Ascending aorta (tissue), 2 donors: ENCODE measurements around the gene NAMPT. TPM values are rescaled to one million over a fixed set of nuclear protein-coding genes. Genes with fewer than 3 reads are reported as not detected.
"Not testable (repeated sequence)": the region's sequence is repeated elsewhere in the genome, so short reads cannot be mapped to it uniquely, and the experiment has no call there.

Experiments
- DNase-seq, 2 donors: peaks; one replicate each; pipeline ENCODE4 v3.0.0-alpha.2; 2019; ENCODE audit warnings: low spot score in 2 of 2
- H3K27ac ChIP-seq, 2 donors: fragments of 200-600 bp; sonication (generic); one replicate each; pipeline ENCODE4 v1.5.1; 2016 to 2017; ENCODE audit warnings: mild to moderate bottlenecking in 1 of 2
- H3K27me3 ChIP-seq: fragments of 200-600 bp; sonication (generic); one replicate; pipeline ENCODE4 v1.5.1; 2017
- H3K36me3 ChIP-seq, 2 donors: fragments of 200-600 bp; sonication (generic); one replicate each; pipeline ENCODE4 v1.5.1; 2016
- H3K4me1 ChIP-seq, 2 donors: fragments of 200-600 bp; sonication (generic); one replicate each; pipeline ENCODE4 v1.5.1; 2016 to 2017; ENCODE audit warnings: mild to moderate bottlenecking in 1 of 2
- H3K4me3 ChIP-seq, 2 donors: fragments of 200-600 bp; sonication (generic); one replicate each; pipeline ENCODE4 v1.5.1; 2016 to 2017; ENCODE audit warnings: mild to moderate bottlenecking in 1 of 2
- H3K9me3 ChIP-seq, 2 donors: fragments of 200-600 bp; sonication (generic); one replicate each; pipeline ENCODE4 v1.5.1; 2016
- CTCF ChIP-seq, 3 experiments: fragments of 200-600 bp in 2 of 3; fragments of 450-650 bp in 1 of 3; sonication (generic) in 2 of 3; IDR thresholded peaks; one replicate each; pipeline ENCODE4 v1.5.1; 2016 to 2019; ENCODE audit warnings: antibody characterized with exemption in 3 of 3, mild to moderate bottlenecking in 1 of 3, moderate library complexity in 1 of 3
- intact Hi-C: fragments of 100-400 bp; cut with DNase I; formaldehyde crosslinking; loops from one replicate; pipeline ENCODE4 v1.15.1; 2023
- total RNA-seq: library from RNA; depleted of rRNA; stranded (reverse); fragments of >200 nt; gene quantifications from one replicate; pipeline ENCODE4 v1.1.0, GENCODE V29; 2016

The NAMPT gene
- total RNA-seq, 1 donor from 2014 or later: 128 TPM

- no peaks in the 10 kb centered on the region for H3K36me3 ChIP-seq
- no peaks in the 10 kb centered on the region for H3K27me3 ChIP-seq
- H3K27ac ChIP-seq: peak overlapping the region; percentile 78 to 79
- TF ChIP-seq CTCF (IDR thresholded peaks at IDR 0.05): no peak
- H3K9me3 ChIP-seq: no peaks in the 10 kb centered on the region
- peak; percentile 18 to 86 for DNase-seq
- intact Hi-C loops: loop anchor here (1.0 kb wide), 1 partner anchor 68 kb away; no protein-coding TSS in a partner anchor
- H3K4me1 ChIP-seq: peaks cover 0 to 16% of the 10 kb centered on the region in 2 donors
- H3K4me3 ChIP-seq: peak overlapping the region in 1 of 2 donors; percentile 16
Measured at GRCh38 chr7:106216923-106217542, 67.8 kb downstream of the NAMPT start.

GRCh38 chr7:106216517-106216922, 68.3 kb downstream of the NAMPT start:
- Histone ChIP-seq H3K36me3 (no peaks in the 10 kb centered on the region), H3K9me3 (no peaks in the 10 kb centered on the region), H3K4me3 (peak overlapping the region in 1 of 2 donors; percentile 16), H3K27ac (peak overlapping the region; percentile 78 to 79), H3K27me3 (no peaks in the 10 kb centered on the region), H3K4me1 (peaks cover 0 to 16% of the 10 kb centered on the region in 2 donors)
- DNase-seq: peak in 1 of 2 donors; percentile 87
- no peak for TF ChIP-seq CTCF (IDR thresholded peaks at IDR 0.05)
- intact Hi-C loops: loop anchor here (1.0 kb wide), 1 partner anchor 69 kb away; no protein-coding TSS in a partner anchor

- DNase-seq: no peak
- Histone ChIP-seq H3K4me3 (peak overlapping the region in 1 of 2 donors; percentile 16), H3K27me3 (no peaks in the 10 kb centered on the region), H3K27ac (peak overlapping the region; percentile 78 to 79), H3K4me1 (peaks cover 0 to 16% of the 10 kb centered on the region in 2 donors), H3K9me3 (no peaks in the 10 kb centered on the region), H3K36me3 (no peaks in the 10 kb centered on the region)
- no peak for TF ChIP-seq CTCF (IDR thresholded peaks at IDR 0.05)
- intact Hi-C loops: loop anchor here (1.0 kb wide), 1 partner anchor 69 kb away; no protein-coding TSS in a partner anchor
Measured at GRCh38 chr7:106215868-106216516, 68.8 kb downstream of the NAMPT start.

GRCh38 chr7:106208944-106209343, 75.8 kb downstream of the NAMPT start:
- H3K4me3 ChIP-seq, intact Hi-C loops, H3K27me3 ChIP-seq, H3K27ac ChIP-seq, H3K9me3 ChIP-seq, H3K36me3 ChIP-seq, H3K4me1 ChIP-seq, DNase-seq: not testable (repeated sequence)

- Histone ChIP-seq H3K27me3 (no peaks in the 10 kb centered on the region), H3K9me3 (peaks cover 0 to 3% of the 10 kb centered on the region in 2 donors), H3K36me3 (no peaks in the 10 kb centered on the region), H3K27ac (no peak overlapping the region), H3K4me1 (no peaks in the 10 kb centered on the region), H3K4me3 (no peak overlapping the region)
- TF ChIP-seq CTCF (IDR thresholded peaks at IDR 0.05): no peak
- intact Hi-C loops: no loop called here
- DNase-seq: no peak
Measured at GRCh38 chr7:106206826-106207541, 77.8 kb downstream of the NAMPT start.
